Chondrocyte (in vitro differentiated cells): ENCODE results near the gene PCYT1B. TPM values are rescaled to one million over a fixed set of nuclear protein-coding genes. Genes with fewer than 3 reads are reported as not detected.

Source experiments
- DNase-seq: peaks from one replicate; pipeline ENCODE4 v3.0.0; 2021; ENCODE audit warnings: mixed read lengths, low spot score
- H3K27ac Mint-ChIP-seq: one replicate; pipeline ENCODE4 v1.8.0; 2021; ENCODE audit warnings: mild to moderate bottlenecking, moderate library complexity, mixed read lengths; ENCODE audit not compliant: unreplicated experiment
- H3K27me3 Mint-ChIP-seq: 2 replicates; pipeline ENCODE4 v1.8.0; 2021; ENCODE audit warnings: low read depth, mixed read lengths
- H3K36me3 Mint-ChIP-seq: 2 replicates; pipeline ENCODE4 v1.8.0; 2021; ENCODE audit warnings: low read depth, mixed read lengths
- H3K4me1 Mint-ChIP-seq: 2 replicates; pipeline ENCODE4 v1.8.0; 2021; ENCODE audit warnings: low read depth, mild to moderate bottlenecking, mixed read lengths
- H3K4me3 Mint-ChIP-seq: one replicate; pipeline ENCODE4 v1.8.0; 2021; ENCODE audit warnings: mild to moderate bottlenecking, moderate library complexity, mixed read lengths; ENCODE audit not compliant: unreplicated experiment
- H3K9me3 Mint-ChIP-seq: 2 replicates; pipeline ENCODE4 v1.8.0; 2021; ENCODE audit warnings: low read depth, mixed read lengths
- total RNA-seq: library from RNA; stranded (reverse); gene quantifications from 3 replicates; pipeline ENCODE4 v1.2.1, GENCODE V29; 2021
- TF ChIP-seq, protein P1 (sequence below): fragments of 200-600 bp; sonication (generic); IDR thresholded peaks from 2 replicates; pipeline ENCODE4 v1.5.0; 2021; ENCODE audit warnings: antibody characterized with exemption, mild to moderate bottlenecking, moderate library complexity

PCYT1B gene
- total RNA-seq, 1 donor from 2014 or later = 4.5 TPM

DNA sequence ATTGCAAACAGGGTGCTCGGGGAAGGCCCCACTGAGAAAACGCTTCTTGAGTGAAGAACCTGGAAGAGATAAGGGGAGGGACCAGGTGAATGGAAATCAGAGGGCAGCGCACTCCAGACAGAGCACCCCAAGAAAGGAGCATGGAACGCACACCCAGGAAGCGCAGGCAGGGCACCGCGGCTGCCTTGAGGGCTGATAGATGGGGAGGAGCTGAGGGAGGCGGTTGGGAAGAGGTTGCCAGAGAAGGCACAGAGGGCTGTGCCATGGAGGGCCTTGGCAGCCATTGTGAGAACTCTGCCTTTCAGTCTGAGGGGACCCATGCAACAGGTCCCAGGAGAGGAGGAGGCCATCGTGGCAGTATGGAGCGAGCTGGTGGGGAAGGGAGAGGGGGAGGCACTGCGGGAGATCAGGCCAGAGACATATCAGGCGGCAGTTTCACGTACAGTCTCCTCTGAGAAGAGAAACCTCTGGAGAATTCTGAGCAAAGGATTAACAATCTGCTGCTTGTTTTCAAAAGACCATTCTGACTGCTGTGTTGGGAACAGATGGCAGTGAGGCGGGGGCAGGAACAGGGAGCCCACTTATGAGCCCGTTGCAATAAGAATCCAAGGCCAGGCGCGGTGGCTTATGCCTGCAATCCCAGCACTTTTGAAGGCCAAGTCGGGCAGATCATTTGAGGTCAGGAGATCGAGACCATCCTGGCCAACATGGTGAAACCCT is 83.7 kb downstream of the PCYT1B start:
- H3K27ac Mint-ChIP-seq = peak overlapping the region; percentile 66

DNA sequence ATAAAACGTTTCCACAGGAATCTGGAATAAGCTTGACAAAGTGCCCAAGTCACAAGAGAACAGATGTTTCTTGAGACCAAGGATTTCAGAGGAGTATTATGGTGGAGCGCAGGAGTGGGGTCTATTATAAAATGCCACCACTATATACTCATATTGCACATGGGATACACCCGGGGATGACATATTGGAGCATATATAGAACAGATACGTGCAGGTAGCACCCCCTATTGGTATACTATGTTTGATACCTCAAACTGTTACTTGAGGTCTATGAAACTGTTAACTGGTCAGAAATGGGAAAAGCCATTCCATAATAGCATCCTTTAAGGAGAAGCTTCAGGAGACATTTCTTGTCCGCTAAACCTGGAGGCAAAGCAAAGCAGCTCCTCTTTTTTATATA is 86.0 kb downstream of the PCYT1B start:
- TF ChIP-seq, protein P1, sequence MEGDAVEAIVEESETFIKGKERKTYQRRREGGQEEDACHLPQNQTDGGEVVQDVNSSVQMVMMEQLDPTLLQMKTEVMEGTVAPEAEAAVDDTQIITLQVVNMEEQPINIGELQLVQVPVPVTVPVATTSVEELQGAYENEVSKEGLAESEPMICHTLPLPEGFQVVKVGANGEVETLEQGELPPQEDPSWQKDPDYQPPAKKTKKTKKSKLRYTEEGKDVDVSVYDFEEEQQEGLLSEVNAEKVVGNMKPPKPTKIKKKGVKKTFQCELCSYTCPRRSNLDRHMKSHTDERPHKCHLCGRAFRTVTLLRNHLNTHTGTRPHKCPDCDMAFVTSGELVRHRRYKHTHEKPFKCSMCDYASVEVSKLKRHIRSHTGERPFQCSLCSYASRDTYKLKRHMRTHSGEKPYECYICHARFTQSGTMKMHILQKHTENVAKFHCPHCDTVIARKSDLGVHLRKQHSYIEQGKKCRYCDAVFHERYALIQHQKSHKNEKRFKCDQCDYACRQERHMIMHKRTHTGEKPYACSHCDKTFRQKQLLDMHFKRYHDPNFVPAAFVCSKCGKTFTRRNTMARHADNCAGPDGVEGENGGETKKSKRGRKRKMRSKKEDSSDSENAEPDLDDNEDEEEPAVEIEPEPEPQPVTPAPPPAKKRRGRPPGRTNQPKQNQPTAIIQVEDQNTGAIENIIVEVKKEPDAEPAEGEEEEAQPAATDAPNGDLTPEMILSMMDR = peak; percentile 36
- no peaks in the 10 kb centered on the region for H3K27me3 Mint-ChIP-seq
- no peak overlapping the region for H3K27ac Mint-ChIP-seq
- no peak for DNase-seq
- no peak overlapping the region for H3K4me3 Mint-ChIP-seq
- H3K4me1 Mint-ChIP-seq = peaks cover 41% of the 10 kb centered on the region
- no peaks in the 10 kb centered on the region for H3K36me3 Mint-ChIP-seq
- H3K9me3 Mint-ChIP-seq = no peaks in the 10 kb centered on the region

More for the DNA sequence above, 83.7 kb downstream of the PCYT1B start:
- no peaks in the 10 kb centered on the region for H3K27me3 Mint-ChIP-seq
- TF ChIP-seq, protein P1 = no peak
- H3K4me3 Mint-ChIP-seq = no peak overlapping the region
- peaks cover 51% of the 10 kb centered on the region for H3K4me1 Mint-ChIP-seq
- no peak for DNase-seq
- no peaks in the 10 kb centered on the region for H3K9me3 Mint-ChIP-seq
- H3K36me3 Mint-ChIP-seq = no peaks in the 10 kb centered on the region

DNA sequence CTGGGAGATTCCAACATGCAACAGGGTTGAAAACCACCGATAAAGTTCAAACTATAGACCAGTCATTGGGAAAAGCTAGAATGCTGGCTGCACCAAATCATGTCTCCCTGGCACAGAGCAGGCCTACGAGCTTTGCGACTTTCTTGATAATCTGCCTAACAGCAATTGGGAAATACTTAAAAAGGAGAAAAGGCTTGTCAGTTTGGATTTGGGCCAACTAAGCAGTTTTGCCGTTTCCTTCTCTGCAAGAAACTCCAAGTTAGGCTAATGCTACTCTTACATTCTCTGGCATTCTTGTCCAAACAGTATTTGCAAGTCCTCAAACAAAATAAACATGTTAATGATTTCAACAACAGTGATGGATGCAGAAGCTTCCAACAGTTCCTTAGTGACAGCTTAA is 94.1 kb downstream of the PCYT1B start:
- Mint-ChIP-seq H3K4me1 (peaks cover 3% of the 10 kb centered on the region), H3K9me3 (no peaks in the 10 kb centered on the region), H3K4me3 (no peak overlapping the region), H3K27me3 (no peaks in the 10 kb centered on the region), H3K27ac (no peak overlapping the region), H3K36me3 (no peaks in the 10 kb centered on the region)
- DNase-seq = no peak
- TF ChIP-seq, protein P1 = no peak

DNA sequence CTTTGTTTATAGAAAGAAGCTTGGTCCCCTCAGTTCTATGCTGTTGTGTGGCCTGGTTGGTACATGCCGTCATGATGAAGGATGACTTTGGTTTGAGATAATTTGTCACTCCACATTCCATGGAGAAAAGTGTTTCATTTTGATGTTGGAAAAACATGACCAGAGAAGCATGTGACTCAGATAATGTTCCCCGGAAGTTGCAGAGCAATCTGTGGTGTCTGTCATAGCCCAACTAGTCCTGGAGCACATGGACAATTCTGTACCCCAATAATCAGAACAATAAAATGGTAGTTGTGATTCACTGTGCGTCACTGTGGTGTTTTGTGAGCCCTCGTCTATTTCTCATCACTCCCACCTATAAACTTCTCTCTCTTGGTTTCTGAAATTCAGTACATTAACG is 97.0 kb downstream of the PCYT1B start:
- Mint-ChIP-seq H3K4me3 (no peak overlapping the region), H3K36me3 (peaks cover 1% of the 10 kb centered on the region), H3K27me3 (no peaks in the 10 kb centered on the region), H3K4me1 (no peaks in the 10 kb centered on the region), H3K27ac (no peak overlapping the region), H3K9me3 (no peaks in the 10 kb centered on the region)
- TF ChIP-seq, protein P1 = no peak
- DNase-seq = no peak

DNA sequence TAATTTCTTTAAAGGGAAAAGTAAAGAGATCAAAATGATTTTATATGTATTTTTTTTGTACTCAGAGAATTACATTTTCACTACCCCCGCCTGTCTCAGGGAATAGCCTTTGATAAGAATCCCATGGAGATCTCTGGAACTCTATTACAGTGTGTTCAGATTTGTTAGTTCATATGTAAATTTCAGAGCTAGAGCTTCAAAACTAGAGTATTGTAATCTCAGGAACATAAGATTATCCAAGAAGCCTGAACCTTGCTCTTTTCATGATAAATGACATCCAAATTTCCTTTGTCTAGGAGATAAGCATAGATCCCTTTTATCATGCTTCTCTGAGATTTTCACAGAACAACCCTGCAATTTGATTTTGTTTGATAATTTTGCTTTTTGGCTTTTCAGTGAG is 99.2 kb downstream of the PCYT1B start:
- Mint-ChIP-seq H3K27me3 (no peaks in the 10 kb centered on the region), H3K36me3 (peaks cover 9% of the 10 kb centered on the region), H3K4me1 (peaks cover 3% of the 10 kb centered on the region), H3K4me3 (no peak overlapping the region), H3K27ac (no peak overlapping the region), H3K9me3 (no peaks in the 10 kb centered on the region)
- no peak for DNase-seq
- TF ChIP-seq, protein P1 = no peak
